ENCODE measurements around the gene CCL1.
A peak's percentile ranks its signal among the peaks of the same experiment; 100 is the strongest.

Gene CCL1

GRCh38 chr17:34361478-34362061 lies 1.5 kb downstream of the CCL1 start:
- ATAC-seq = peak; percentile 98
- TF ChIP-seq SNAI2 (CRISPR knock-in tag; IDR thresholded peaks at IDR 0.05) (no peak), ZNF70 (CRISPR knock-in tag; IDR thresholded peaks at IDR 0.05) (no peak), BACH2 (CRISPR knock-in tag; IDR thresholded peaks at IDR 0.05; ENCODE audit: borderline replicate concordance) (no peak), ZFP3 (CRISPR knock-in tag; IDR thresholded peaks at IDR 0.05) (no peak), RARB (CRISPR knock-in tag; IDR thresholded peaks at IDR 0.05) (no peak), PPARA (CRISPR knock-in tag; IDR thresholded peaks at IDR 0.05; ENCODE audit: borderline replicate concordance) (no peak), CSRNP3 (CRISPR knock-in tag; IDR thresholded peaks at IDR 0.05) (no peak), CREB5 (CRISPR knock-in tag; IDR thresholded peaks at IDR 0.05; ENCODE audit: low read depth) (no peak), TSHZ2 (CRISPR knock-in tag; IDR thresholded peaks at IDR 0.05) (no peak), ARNTL (CRISPR knock-in tag; IDR thresholded peaks at IDR 0.05; ENCODE audit: borderline replicate concordance, low read depth) (no peak), OSR1 (CRISPR knock-in tag; IDR thresholded peaks at IDR 0.05) (no peak), TCF4 (CRISPR knock-in tag; IDR thresholded peaks at IDR 0.05; ENCODE audit: borderline replicate concordance) (no peak), POU6F1 (CRISPR knock-in tag; IDR thresholded peaks at IDR 0.05; ENCODE audit: borderline replicate concordance, low read depth) (no peak)

GRCh38 chr17:34360601-34361270 lies 2.3 kb downstream of the CCL1 start:
- ATAC-seq = no peak
- TF ChIP-seq GLIS3 (CRISPR knock-in tag; IDR thresholded peaks at IDR 0.05) = no peak
- no peak for TF ChIP-seq PPARA (CRISPR knock-in tag; IDR thresholded peaks at IDR 0.05; ENCODE audit: borderline replicate concordance)
- no peak for TF ChIP-seq TSHZ2 (CRISPR knock-in tag; IDR thresholded peaks at IDR 0.05)

- ATAC-seq = no peak
- TF ChIP-seq ZFP30 (CRISPR knock-in tag; IDR thresholded peaks at IDR 0.05) = no peak
Measured at GRCh38 chr17:34358631-34359030, 4.4 kb downstream of the CCL1 start.

- no peak for ATAC-seq
- TF ChIP-seq CREB5 (CRISPR knock-in tag; IDR thresholded peaks at IDR 0.05; ENCODE audit: low read depth) (no peak), CSDC2 (CRISPR knock-in tag; IDR thresholded peaks at IDR 0.05) (no peak), TSHZ2 (CRISPR knock-in tag; IDR thresholded peaks at IDR 0.05) (no peak), RARB (CRISPR knock-in tag; IDR thresholded peaks at IDR 0.05) (no peak), PATZ1 (CRISPR knock-in tag; IDR thresholded peaks at IDR 0.05; ENCODE audit: borderline replicate concordance) (no peak), ZNF70 (CRISPR knock-in tag; IDR thresholded peaks at IDR 0.05) (no peak)
Measured at GRCh38 chr17:34357398-34357797, 5.6 kb downstream of the CCL1 start.

Measured in SK-N-SH treated with all-trans-retinoic acid at 6 μM for 48 hours (cell line).